H1 (cell line): ENCODE results near the gene GNAO1. TPM values are rescaled to one million over a fixed set of nuclear protein-coding genes. Genes with fewer than 3 reads are reported as not detected.

Source experiments
- CTCF ChIA-PET: fragments of 300-600 bp; sonication (Branson Sonifier 250); formaldehyde crosslinking; loops from one replicate; lab custom pipeline; 2021; ENCODE audit not compliant: partially characterized antibody; lab: Charles Lee
- POLR2A ChIA-PET: fragments of 300-600 bp; sonication (Branson Sonifier 250); formaldehyde crosslinking; loops from one replicate; lab custom pipeline; 2021; ENCODE audit warnings: inconsistent platforms; ENCODE audit not compliant: partially characterized antibody; lab: Charles Lee
- DNase-seq, 2 experiments: peaks; one replicate each; pipeline versions ENCODE4 v3.0.0 to v3.0.0-alpha.2; 2010 to 2022; ENCODE audit warnings: low spot score in 2 of 2, low read depth in 1 of 2, mixed read lengths in 1 of 2
- FAIRE-seq: peaks from 2 replicates; lab custom pipeline; 2011; peaks lifted over from hg19 to GRCh38; lab: Jason Lieb, UNC
- H2AFZ ChIP-seq: 2 replicates; pipeline ENCODE4 v1.8.1; 2012; ENCODE audit warnings: low read length, inconsistent platforms
- H2AK5ac ChIP-seq: 2 replicates; pipeline ENCODE4 v1.6.1; 2013; ENCODE audit warnings: low read depth, low read length
- H2BK120ac ChIP-seq: replicated peaks from 2 replicates; pipeline ENCODE3; 2013; ENCODE audit warnings: low read depth, low read length, inconsistent platforms
- H2BK12ac ChIP-seq: 2 replicates; pipeline ENCODE4 v1.6.1; 2013; ENCODE audit warnings: low read depth, low read length
- H2BK15ac ChIP-seq: 2 replicates; pipeline ENCODE4 v1.6.1; 2013; ENCODE audit warnings: low read length
- H2BK20ac ChIP-seq: 2 replicates; pipeline ENCODE4 v1.6.1; 2013; ENCODE audit warnings: low read length
- H2BK5ac ChIP-seq: 2 replicates; pipeline ENCODE4 v1.6.1; 2013; ENCODE audit warnings: low read depth, low read length
- H3K14ac ChIP-seq: 2 replicates; pipeline ENCODE4 v1.6.1; 2013; ENCODE audit warnings: inconsistent platforms; ENCODE audit not compliant: insufficient read length
- H3K18ac ChIP-seq: 2 replicates; pipeline ENCODE4 v1.6.1; 2013; ENCODE audit warnings: low read length; ENCODE audit errors: extremely low read depth
- H3K23ac ChIP-seq: 2 replicates; pipeline ENCODE4 v1.6.1; 2013; ENCODE audit warnings: inconsistent platforms; ENCODE audit not compliant: insufficient read length
- H3K23me2 ChIP-seq: 2 replicates; pipeline ENCODE4 v1.6.1; 2013; ENCODE audit warnings: low read depth, low read length
- H3K27ac ChIP-seq: 2 replicates; pipeline ENCODE4 v1.6.1; 2011; ENCODE audit warnings: low read depth, low read length, inconsistent platforms
- H3K27me3 ChIP-seq, 4 experiments: replicated peaks in 1 of 4; 1 replicate in 1 of 4; 2 replicates in 3 of 4; pipeline versions ENCODE4 v1.6.1 to v1.8.1; 2011 to 2013; ENCODE audit warnings: low read length in 3 of 4, mild to moderate bottlenecking in 3 of 4, inconsistent platforms in 2 of 4, mixed read lengths in 2 of 4, moderate library complexity in 1 of 4; ENCODE audit not compliant: control insufficient read depth in 3 of 4, insufficient read depth in 3 of 4; ENCODE audit errors: extremely low read depth in 1 of 4
- H3K36me3 ChIP-seq, 4 experiments: 2 replicates each; pipeline versions ENCODE4 v1.6.1 to v1.8.1; 2011 to 2013; ENCODE audit warnings: mild to moderate bottlenecking in 4 of 4, low read length in 3 of 4, moderate library complexity in 2 of 4, control low read depth in 1 of 4, inconsistent platforms in 1 of 4; ENCODE audit not compliant: insufficient read depth in 4 of 4, control insufficient read depth in 2 of 4
- H3K4ac ChIP-seq: replicated peaks from 2 replicates; pipeline ENCODE3; 2013; ENCODE audit warnings: low read length, low read depth, mixed read lengths, inconsistent platforms; ENCODE audit not compliant: insufficient read length
- H3K4me1 ChIP-seq, 4 experiments: replicated peaks in 1 of 4; 1 replicate in 1 of 4; 2 replicates in 3 of 4; pipeline versions ENCODE4 v1.6.1 to v1.8.1; 2011 to 2013; ENCODE audit warnings: low read length in 3 of 4, inconsistent platforms in 2 of 4, mixed read lengths in 1 of 4; ENCODE audit not compliant: insufficient read depth in 4 of 4, control insufficient read depth in 3 of 4
- H3K4me2 ChIP-seq, 2 experiments: 2 replicates each; pipeline versions ENCODE4 v1.6.1 to v1.8.1; 2011 to 2013; ENCODE audit warnings: low read depth in 2 of 2, low read length in 2 of 2, control low read depth in 1 of 2, inconsistent platforms in 1 of 2, mild to moderate bottlenecking in 1 of 2; ENCODE audit not compliant: insufficient read depth in 1 of 2
- H3K4me3 ChIP-seq, 4 experiments: fragments of 200-600, 300-600 bp in 1 of 4; sonication (generic), shearing (Covaris generic), sonication (Bioruptor Twin) in 1 of 4; 2 replicates each; pipeline versions ENCODE4 v1.5.1 to v1.8.1; 2011 to 2016; ENCODE audit warnings: low read length in 4 of 4, low read depth in 3 of 4, control low read depth in 2 of 4, inconsistent platforms in 2 of 4, mild to moderate bottlenecking in 2 of 4, mixed read lengths in 1 of 4, moderate library complexity in 1 of 4; ENCODE audit not compliant: insufficient read depth in 2 of 4; ENCODE audit errors: extremely low read depth in 1 of 4
- H3K56ac ChIP-seq: replicated peaks from 2 replicates; pipeline ENCODE3; 2013; ENCODE audit warnings: low read depth, mild to moderate bottlenecking, mixed read lengths, low read length, inconsistent platforms; ENCODE audit not compliant: insufficient read length
- H3K79me1 ChIP-seq: 2 replicates; pipeline ENCODE4 v1.6.1; 2013; ENCODE audit warnings: low read depth, low read length, control low read depth
- H3K79me2 ChIP-seq, 2 experiments: 2 replicates each; pipeline versions ENCODE4 v1.6.1 to v1.8.1; 2012 to 2013; ENCODE audit warnings: low read length in 2 of 2, mild to moderate bottlenecking in 2 of 2, inconsistent platforms in 1 of 2; ENCODE audit not compliant: insufficient read depth in 2 of 2, control insufficient read depth in 1 of 2
- H3K9ac ChIP-seq, 4 experiments: replicated peaks in 1 of 4; 1 replicate in 1 of 4; 2 replicates in 3 of 4; pipeline versions ENCODE4 v1.6.1 to v1.8.1; 2011 to 2013; ENCODE audit warnings: low read depth in 3 of 4, low read length in 3 of 4, control low read depth in 2 of 4, mild to moderate bottlenecking in 2 of 4, moderate library complexity in 2 of 4, inconsistent platforms in 1 of 4; ENCODE audit errors: extremely low read depth in 1 of 4
- H3K9me3 ChIP-seq, 2 experiments: 2 replicates each; pipeline versions ENCODE4 v1.6.1 to v1.8.1; 2012 to 2013; ENCODE audit warnings: mild to moderate bottlenecking in 2 of 2, moderate library complexity in 2 of 2, control low read depth in 1 of 2, inconsistent platforms in 1 of 2, low read depth in 1 of 2, low read length in 1 of 2, mixed read lengths in 1 of 2; ENCODE audit not compliant: insufficient read depth in 2 of 2
- H4K20me1 ChIP-seq, 2 experiments: replicated peaks in 1 of 2; 2 replicates each; pipeline versions ENCODE3 to v1.8.1; 2011 to 2013; ENCODE audit warnings: inconsistent platforms in 2 of 2, low read length in 2 of 2, mild to moderate bottlenecking in 1 of 2; ENCODE audit not compliant: insufficient read depth in 2 of 2, control insufficient read depth in 1 of 2
- H4K5ac ChIP-seq: 2 replicates; pipeline ENCODE4 v1.6.1; 2013; ENCODE audit warnings: low read length, low read depth, mixed read lengths, inconsistent platforms; ENCODE audit not compliant: insufficient read length
- H4K8ac ChIP-seq: 2 replicates; pipeline ENCODE4 v1.8.0; 2013; ENCODE audit warnings: mild to moderate bottlenecking, moderate library complexity, low read length, inconsistent platforms; ENCODE audit not compliant: insufficient read depth; ENCODE audit errors: extremely low read depth
- H4K91ac ChIP-seq: replicated peaks from 2 replicates; pipeline ENCODE3; 2013; ENCODE audit warnings: low read length, mixed read lengths, inconsistent platforms; ENCODE audit not compliant: insufficient read length
- BCL11A ChIP-seq, 2 experiments: IDR thresholded peaks; one replicate each; pipeline ENCODE4 v1.6.1; 2011; ENCODE audit warnings: low read depth in 2 of 2, low read length in 2 of 2, mild to moderate bottlenecking in 2 of 2
- CEBPB ChIP-seq: IDR thresholded peaks from 2 replicates; pipeline ENCODE4 v1.6.1; 2012; ENCODE audit warnings: low read depth, low read length
- CREB1 ChIP-seq: IDR thresholded peaks from 2 replicates; pipeline ENCODE4 v1.6.1; 2012; ENCODE audit warnings: inconsistent platforms
- EP300 ChIP-seq, 2 experiments: IDR thresholded peaks; 1 replicate in 1 of 2; 2 replicates in 1 of 2; pipeline ENCODE4 v1.6.1; 2011 to 2012; ENCODE audit warnings: low read depth in 2 of 2, low read length in 2 of 2, mild to moderate bottlenecking in 2 of 2, borderline replicate concordance in 1 of 2, inconsistent platforms in 1 of 2, moderate library complexity in 1 of 2
- POLR2AphosphoS5 ChIP-seq: IDR thresholded peaks from 2 replicates; pipeline ENCODE4 v1.6.1; 2011; ENCODE audit warnings: low read depth, low read length
- SAP30 ChIP-seq: fragments of 300-600 bp; sonication (generic); IDR thresholded peaks from 2 replicates; pipeline ENCODE4 v1.7.1; 2012; ENCODE audit warnings: low read length, moderate library complexity, mild to moderate bottlenecking, inconsistent platforms; ENCODE audit not compliant: insufficient read depth, insufficient replicate concordance
- WGBS, 2 experiments: shearing (Covaris generic) in 1 of 2; methylation state at CpG; one replicate each; pipeline versions ENCODE4 v1.1.6 to v1.1.7; 2013 to 2015; ENCODE audit warnings: low lambda C conversion rate in 2 of 2, mixed read lengths in 2 of 2, inconsistent platforms in 1 of 2, low coverage in 1 of 2, missing lambda C conversion rate in 1 of 2; ENCODE audit not compliant: insufficient replicate concordance in 2 of 2, insufficient coverage in 1 of 2, insufficient read length in 1 of 2; ENCODE audit errors: extremely low coverage in 1 of 2, missing lambda C conversion rate in 1 of 2; 5-methylcytosine and 5-hydroxymethylcytosine counted together
- polyA plus RNA-seq, 7 experiments: library from polyadenylated mRNA; depleted of rRNA in 3 of 7; stranded (reverse) in 5 of 7; unstranded in 2 of 7; fragments of >200 nt in 5 of 7; fragments of 200-250 nt in 2 of 7; gene quantifications; 1 replicate in 5 of 7; 2 replicates in 1 of 7; 4 replicates in 1 of 7; pipeline versions ENCODE4 v1.2.1 to v1.2.3, GENCODE V29; 2011 to 2013; ENCODE audit warnings: missing spikeins in 2 of 7, mixed read lengths in 2 of 7
- total RNA-seq: library from RNA; stranded (reverse); fragmentation: NEBNext Ultra II Directional; extraction: Animal tissue kit (Norgen Biotek cat#: 25700); gene quantifications from 2 replicates; pipeline ENCODE4 v1.2.1, GENCODE V29; 2021

The GNAO1 gene
- total and polyA plus RNA-seq, 2 of the 8 experiments (the other 6 are each of a cell fraction or from before 2014, with no cell fraction given), result 6.7 to 34.4 TPM

DNA sequence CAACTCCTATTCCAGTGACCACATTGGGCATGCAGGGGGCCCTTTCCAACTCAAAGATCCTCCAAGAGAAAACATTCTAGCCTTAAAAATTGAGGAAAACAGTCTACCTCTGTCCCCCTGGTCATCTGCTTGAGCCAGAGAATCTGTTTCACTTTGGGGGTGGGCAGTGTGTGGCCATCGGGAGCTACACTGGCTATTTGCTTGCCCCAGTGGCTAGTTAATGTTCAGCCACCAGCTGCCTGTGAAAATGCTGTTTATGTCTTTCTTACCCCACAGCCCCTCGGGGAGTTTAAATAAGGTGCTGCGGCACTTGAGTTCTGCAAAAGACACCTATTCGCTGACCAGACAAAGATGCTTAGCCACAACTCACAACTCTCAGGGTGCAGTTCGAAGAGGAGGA, 43.4 kb downstream of the GNAO1 start:
- Histone ChIP-seq H2AFZ (no peak overlapping the region), H3K18ac (no peak overlapping the region), H4K20me1 (peaks cover 0 to 2% of the 10 kb centered on the region in 2 experiments), H2AK5ac (no peak overlapping the region), H3K79me1 (peaks cover 6% of the 10 kb centered on the region; the same call in 1 of the 2 replicates), H2BK20ac (no peak overlapping the region), H3K23ac (no peak overlapping the region), H3K4me3 (no peak overlapping the region), H4K91ac (no peak overlapping the region), H3K36me3 (no peaks in the 10 kb centered on the region), H4K5ac (no peak overlapping the region), H3K79me2 (no peaks in the 10 kb centered on the region), H3K27ac (no peak overlapping the region), H3K27me3 (no peaks in the 10 kb centered on the region), H3K9ac (no peak overlapping the region), H2BK12ac (no peak overlapping the region), H2BK15ac (no peak overlapping the region), H3K56ac (no peak overlapping the region), H3K4me2 (no peak overlapping the region), H2BK5ac (no peak overlapping the region), H2BK120ac (no peak overlapping the region), H4K8ac (no peak overlapping the region), H3K4ac (no peak overlapping the region), H3K14ac (no peak overlapping the region), H3K23me2 (no peaks in the 10 kb centered on the region), H3K4me1 (peaks cover 0 to 5% (median 2%) of the 10 kb centered on the region in 4 experiments; a peak in 3 of 7 replicates), H3K9me3 (no peaks in the 10 kb centered on the region)
- ChIA-PET POLR2A (interaction anchor here (1.0 kb wide), 1 partner anchor 12 kb away, joined by 3 read pairs; no protein-coding TSS in a partner anchor), CTCF (interaction anchor here (1.2 to 3.5 kb wide), 8 partner anchors 10 to 366 kb away, joined by 3 to 13 read pairs (median 5); no protein-coding TSS in a partner anchor)
- WGBS, 2 experiments, result 92% methylated on average over 5 of the region's 5 CpGs; no CpG with 5 or more reads in 1 of the 2 experiments
- FAIRE-seq (no peak), DNase-seq (no peak)
- TF ChIP-seq CEBPB (no peak), POLR2AphosphoS5 (no peak), CREB1 (no peak), SAP30 (no peak), EP300 (IDR thresholded peaks at IDR 0.05; ENCODE audit: borderline replicate concordance in 1 of 2, low read depth in 2 of 2, low read length in 2 of 2) (no peak), BCL11A (IDR thresholded peaks at IDR 0.05; ENCODE audit: low read depth in 2 of 2, low read length in 2 of 2) (no peak)
